GM12892 (cell line): ENCODE data around the gene CCDC116.

Experiments
- POLR2A ChIP-seq: IDR thresholded peaks from 2 replicates; pipeline ENCODE4 v1.6.1; 2011; ENCODE audit warnings: low read depth, low read length, control low read depth
- POLR2AphosphoS5 ChIP-seq: IDR thresholded peaks from 2 replicates; pipeline ENCODE4 v1.6.1; 2011; ENCODE audit warnings: low read depth, low read length, control low read depth
- TAF1 ChIP-seq: IDR thresholded peaks from 2 replicates; pipeline ENCODE4 v1.6.1; 2011; ENCODE audit warnings: low read depth, mild to moderate bottlenecking, control low read depth, low read length, borderline replicate concordance

- no peak for TF ChIP-seq POLR2A
- no peak for TF ChIP-seq POLR2AphosphoS5
- TF ChIP-seq TAF1, result no peak
Observed at GRCh38 chr22:21631025-21631424, 1.5 kb upstream of the CCDC116 start.
